Spleen (tissue), 7 donors: ENCODE data around the gene PNPLA3.

Experiments
- CTCF ChIP-seq, 11 experiments: fragments of 200-600 bp in 7 of 11; fragments of 450-650 bp in 4 of 11; sonication (generic) in 4 of 11; IDR thresholded peaks in 8 of 11; conservative IDR thresholded peaks in 3 of 11; 1 replicate in 7 of 11; 2 replicates in 4 of 11; pipeline versions ENCODE4 v1.4.0 to v1.8.0; 2016 to 2021; ENCODE audit warnings: antibody characterized with exemption in 11 of 11, inconsistent platforms in 4 of 11, mild to moderate bottlenecking in 1 of 11
- POLR2A ChIP-seq, 3 donors: fragments of 450-650 bp; IDR thresholded peaks; one replicate each; pipeline ENCODE4 v1.5.1; 2017; ENCODE audit warnings: antibody characterized with exemption in 3 of 3, mild to moderate bottlenecking in 1 of 3
- donor health status: DM: no; HTN: no; CAD: no; lungs with moderate emphysema.
- donor health status: DM: no; HTN: no; CAD: no.
- donor health status: DM: no; HTN: no; CAD: no.

- no peak for TF ChIP-seq CTCF (IDR thresholded peaks at IDR 0.05 in 8 of 11, conservative IDR thresholded peaks at IDR 0.05 in 3 of 11)
- no peak for TF ChIP-seq POLR2A (IDR thresholded peaks at IDR 0.05)
Measured at GRCh38 chr22:43917521-43917920, 6.1 kb upstream of the PNPLA3 start.
